Immature natural killer cell (primary cell): ENCODE measurements around the gene TCHP. TPM values are rescaled to one million over a fixed set of nuclear protein-coding genes. Genes with fewer than 3 reads are reported as not detected.
"Not testable (repeated sequence)": the region's sequence is repeated elsewhere in the genome, so short reads cannot be mapped to it uniquely, and the experiment has no call there.

Experiments used
- DNase-seq, 3 donors: peaks; one replicate each; pipeline ENCODE4 v3.0.0; 2022; ENCODE audit warnings: mixed read lengths in 1 of 3
- H3K27ac Mint-ChIP-seq, 6 donors: one replicate each; pipeline ENCODE4 v1.8.0; 2020; ENCODE audit warnings: mixed read lengths in 6 of 6, mild to moderate bottlenecking in 5 of 6, inconsistent platforms in 4 of 6, moderate library complexity in 3 of 6
- H3K27me3 Mint-ChIP-seq, 3 donors: one replicate each; pipeline ENCODE4 v1.8.0; 2020 to 2021; ENCODE audit warnings: low read depth in 3 of 3, mild to moderate bottlenecking in 3 of 3, mixed read lengths in 3 of 3, moderate library complexity in 3 of 3, inconsistent platforms in 1 of 3
- H3K36me3 Mint-ChIP-seq, 3 donors: one replicate each; pipeline ENCODE4 v1.8.0; 2020; ENCODE audit warnings: mixed read lengths in 3 of 3, inconsistent platforms in 2 of 3, mild to moderate bottlenecking in 2 of 3
- H3K4me1 Mint-ChIP-seq, 2 donors: one replicate each; pipeline ENCODE4 v1.8.0; 2020; ENCODE audit warnings: inconsistent platforms in 2 of 2, mild to moderate bottlenecking in 2 of 2, mixed read lengths in 2 of 2, moderate library complexity in 1 of 2
- H3K4me3 Mint-ChIP-seq, 5 donors: one replicate each; pipeline ENCODE4 v1.8.0; 2020; ENCODE audit warnings: mild to moderate bottlenecking in 5 of 5, mixed read lengths in 5 of 5, inconsistent platforms in 3 of 5, moderate library complexity in 3 of 5
- H3K9me3 Mint-ChIP-seq, 6 donors: one replicate each; pipeline ENCODE4 v1.8.0; 2020; ENCODE audit warnings: mild to moderate bottlenecking in 6 of 6, mixed read lengths in 6 of 6, inconsistent platforms in 4 of 6, moderate library complexity in 3 of 6
- polyA plus RNA-seq, 3 donors: library from polyadenylated mRNA; unstranded; fragments of 300-500 nt; fragmentation: Illumina TruSeq; gene quantifications; one replicate each; pipeline ENCODE4 v1.2.3, GENCODE V29; 2021

Gene TCHP
- polyA plus RNA-seq, 3 donors from 2014 or later: 2.9 to 22.8 (median 9.1) TPM

DNA sequence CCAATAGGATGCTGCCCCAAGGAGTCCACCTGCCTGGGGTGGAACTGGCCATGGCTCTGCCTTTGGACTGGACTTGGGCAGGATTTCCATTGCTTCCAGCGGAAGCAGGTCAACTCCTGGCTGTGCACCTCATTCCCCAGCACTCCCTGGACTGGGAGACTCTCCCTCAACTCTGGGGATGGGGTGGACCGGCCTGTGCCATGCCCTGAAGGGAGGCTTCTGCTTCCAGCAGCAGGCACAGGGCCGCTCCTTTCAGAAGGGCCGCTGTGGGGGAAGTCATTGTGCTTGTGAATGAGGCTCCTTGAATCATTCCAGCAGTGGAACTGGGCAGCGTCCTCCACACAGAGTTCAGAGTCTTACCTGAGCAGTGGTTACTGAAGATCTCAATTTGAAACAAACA lies 23.0 kb downstream of the TCHP start:
- H3K4me3 Mint-ChIP-seq: no peak overlapping the region
- H3K27me3 Mint-ChIP-seq: peaks cover 0 to 6% (median 1%) of the 10 kb centered on the region in 3 donors
- H3K9me3 Mint-ChIP-seq: no peaks in the 10 kb centered on the region
- peak overlapping the region in 1 of 6 donors; percentile 55 for H3K27ac Mint-ChIP-seq
- no peak for DNase-seq
- peaks cover 10 to 23% (median 16%) of the 10 kb centered on the region in 3 donors for H3K36me3 Mint-ChIP-seq
- peaks cover 0 to 4% of the 10 kb centered on the region in 2 donors for H3K4me1 Mint-ChIP-seq

DNA sequence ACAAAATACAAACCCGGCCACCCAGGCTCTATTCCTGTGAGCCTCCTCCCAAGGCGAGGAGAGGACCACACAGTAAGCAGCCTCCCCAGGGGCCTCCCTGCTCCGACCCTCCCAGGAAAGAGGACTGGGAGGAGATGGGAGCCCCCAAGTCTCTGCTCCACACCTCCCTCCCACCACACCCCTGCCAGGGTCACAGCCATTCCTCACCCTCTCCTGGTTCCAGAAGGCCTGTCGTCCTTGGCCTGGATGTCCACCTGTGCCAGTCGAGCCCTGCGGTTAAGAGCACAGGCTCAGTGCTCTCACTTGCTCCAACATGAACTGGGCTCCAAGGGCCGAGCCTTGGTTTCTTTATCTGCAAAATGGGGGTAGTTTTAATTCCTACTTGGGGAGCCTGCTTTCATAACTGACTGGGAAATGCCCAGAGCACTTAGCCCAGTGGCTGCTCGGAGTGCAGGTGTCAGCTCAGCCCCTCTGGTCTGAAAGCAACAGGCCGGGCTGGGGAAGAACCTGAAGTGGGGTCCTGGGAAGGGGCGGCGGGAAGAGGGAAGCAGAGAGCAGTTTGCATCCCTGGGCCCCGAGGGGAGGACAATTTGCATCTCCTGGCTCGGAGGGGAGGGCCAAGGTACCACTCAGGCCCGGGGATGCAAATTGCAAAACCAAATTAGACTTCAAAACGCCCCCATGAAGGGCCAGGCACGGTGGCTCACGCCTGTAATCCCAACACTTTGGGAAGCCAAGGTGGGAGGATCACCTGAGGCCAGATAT lies 23.6 kb downstream of the TCHP start:
- H3K4me1 Mint-ChIP-seq: peaks cover 0 to 4% of the 10 kb centered on the region in 2 donors
- H3K36me3 Mint-ChIP-seq: peaks cover 10 to 21% (median 15%) of the 10 kb centered on the region in 3 donors
- no peak overlapping the region for H3K4me3 Mint-ChIP-seq

DNA sequence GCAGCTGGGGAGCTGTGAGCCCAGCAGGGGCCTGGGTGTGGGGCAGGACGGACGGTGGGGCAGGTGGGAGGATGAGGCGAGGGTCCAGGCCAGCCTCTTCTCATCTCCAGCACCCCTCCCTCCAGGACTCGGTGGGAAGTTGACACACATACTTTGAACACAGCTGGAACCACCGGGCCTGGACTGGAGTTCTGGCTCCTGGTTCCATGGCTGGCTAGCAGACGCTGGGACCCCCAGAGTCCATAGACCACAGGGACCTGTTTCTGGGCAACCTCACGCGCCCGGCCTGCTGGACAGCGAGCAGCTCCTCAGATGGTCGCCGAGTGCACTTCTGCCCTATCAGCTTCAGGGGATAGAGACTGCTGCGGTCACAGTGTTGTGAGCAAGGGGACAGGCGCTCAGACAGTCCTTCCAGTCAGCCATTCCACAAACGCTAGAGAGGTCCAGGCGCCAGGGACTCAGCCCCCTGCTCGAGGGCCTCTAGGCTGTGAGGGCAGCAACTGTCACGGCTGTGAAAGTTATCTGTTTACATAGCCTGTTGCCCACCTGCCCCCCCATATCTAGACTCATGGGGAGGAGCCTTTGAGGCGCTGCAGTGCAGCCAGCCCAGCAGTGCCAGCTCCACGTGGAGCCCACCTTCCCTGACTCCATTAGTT lies 25.2 kb downstream of the TCHP start:
- Mint-ChIP-seq H3K27ac (peak overlapping the region in 2 of 6 donors; percentile 1 to 54), H3K4me1 (peaks cover 0 to 4% of the 10 kb centered on the region in 2 donors), H3K36me3 (peaks cover 8 to 13% (median 12%) of the 10 kb centered on the region in 3 donors), H3K27me3 (peaks cover 0 to 6% (median 1%) of the 10 kb centered on the region in 3 donors), H3K9me3 (no peaks in the 10 kb centered on the region), H3K4me3 (no peak overlapping the region)
- no peak for DNase-seq

More for the DNA sequence above, 23.6 kb downstream of the TCHP start:
- Mint-ChIP-seq H3K9me3 (no peaks in the 10 kb centered on the region), H3K27ac (no peak overlapping the region), H3K27me3 (peaks cover 0 to 6% (median 1%) of the 10 kb centered on the region in 3 donors)
- DNase-seq: no peak

DNA sequence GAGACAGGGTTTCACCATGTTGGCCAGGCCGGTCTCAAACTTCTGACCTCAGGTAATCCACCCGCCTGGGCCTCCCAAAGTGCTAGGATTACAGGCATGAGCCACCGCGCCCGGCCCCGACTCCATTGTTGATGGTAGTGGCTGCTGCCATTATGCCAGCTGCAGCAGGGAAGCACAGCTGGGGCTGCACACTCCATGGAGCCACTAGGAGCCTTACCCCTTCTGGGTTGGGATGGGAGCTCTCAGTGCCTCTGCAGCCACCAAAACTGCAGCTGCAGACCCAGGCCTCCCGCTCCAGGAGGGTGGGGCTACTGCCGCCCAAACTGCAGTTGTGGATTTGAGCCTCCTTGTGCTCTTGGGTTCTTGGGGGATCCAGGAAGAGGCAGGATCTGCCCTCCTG lies 25.9 kb downstream of the TCHP start:
- no peaks in the 10 kb centered on the region for H3K9me3 Mint-ChIP-seq
- H3K27me3 Mint-ChIP-seq: peaks cover 0 to 6% (median 1%) of the 10 kb centered on the region in 3 donors
- DNase-seq: no peak
- no peak overlapping the region for H3K27ac Mint-ChIP-seq
- peaks cover 0 to 4% of the 10 kb centered on the region in 2 donors for H3K4me1 Mint-ChIP-seq
- no peak overlapping the region for H3K4me3 Mint-ChIP-seq
- H3K36me3 Mint-ChIP-seq: peaks cover 7 to 10% (median 9%) of the 10 kb centered on the region in 3 donors

DNA sequence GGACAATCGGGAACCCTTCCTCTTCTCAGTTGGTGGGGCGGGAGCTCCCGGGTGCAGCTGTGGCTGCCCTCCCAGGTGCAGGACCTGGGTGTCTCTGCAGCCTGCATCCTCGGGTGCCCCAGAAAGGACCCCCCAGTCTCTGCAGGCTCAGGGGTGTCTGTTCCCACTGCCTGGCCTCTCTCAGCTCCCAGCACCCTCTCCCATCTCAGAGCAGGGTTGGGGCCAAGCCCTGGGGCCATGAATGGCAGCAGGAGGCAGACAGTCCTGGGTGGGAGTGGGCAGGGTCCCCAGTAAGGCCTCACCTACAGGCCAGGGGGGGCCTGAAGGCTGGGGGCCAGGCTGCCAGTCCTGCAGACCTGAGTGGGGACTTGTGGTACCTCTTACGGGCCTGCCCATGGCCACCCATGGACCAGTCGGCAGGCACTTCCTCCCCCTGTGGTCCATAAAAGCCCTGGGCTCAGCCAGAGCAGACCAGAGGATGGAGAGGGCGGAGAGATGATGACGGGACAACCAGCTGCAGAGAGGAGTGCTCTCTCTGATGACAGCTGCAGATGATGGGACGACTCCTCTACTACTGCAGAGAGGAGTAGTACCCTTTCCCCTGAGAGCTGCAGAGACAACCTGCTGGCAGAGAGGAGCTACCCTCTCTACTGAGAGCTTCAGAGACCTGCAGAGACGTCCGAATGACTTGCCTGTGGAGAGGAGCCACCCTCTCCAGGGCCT lies 26.6 kb downstream of the TCHP start:
- H3K4me3 Mint-ChIP-seq: no peak overlapping the region
- H3K27ac Mint-ChIP-seq: no peak overlapping the region
- no peak for DNase-seq
- H3K9me3 Mint-ChIP-seq: no peaks in the 10 kb centered on the region
- H3K27me3 Mint-ChIP-seq: peaks cover 0 to 6% (median 1%) of the 10 kb centered on the region in 3 donors
- H3K4me1 Mint-ChIP-seq: peaks cover 0 to 4% of the 10 kb centered on the region in 2 donors
- peaks cover 9 to 14% (median 11%) of the 10 kb centered on the region in 3 donors for H3K36me3 Mint-ChIP-seq

- Mint-ChIP-seq H3K36me3 (peaks cover 17 to 24% (median 20%) of the 10 kb centered on the region in 3 donors), H3K27ac (peak overlapping the region in 5 of 6 donors; percentile 22 to 89 (median 58)), H3K27me3 (peaks cover 0 to 6% (median 1%) of the 10 kb centered on the region in 3 donors), H3K9me3 (no peaks in the 10 kb centered on the region), H3K4me1 (peaks cover 0 to 4% of the 10 kb centered on the region in 2 donors), H3K4me3 (no peak overlapping the region)
- DNase-seq: peak; percentile 19 to 50 (median 29)
These were observed 27.5 kb downstream of the TCHP start for GRCh38 chr12:109927622-109928021.

GRCh38 chr12:109928058-109928656 lies 28.1 kb downstream of the TCHP start:
- Mint-ChIP-seq H3K27ac (peak overlapping the region in 2 of 6 donors; percentile 12 to 58), H3K27me3 (peaks cover 0 to 6% (median 1%) of the 10 kb centered on the region in 3 donors), H3K36me3 (peaks cover 17 to 28% (median 20%) of the 10 kb centered on the region in 3 donors), H3K4me1 (peaks cover 0 to 4% of the 10 kb centered on the region in 2 donors), H3K9me3 (no peaks in the 10 kb centered on the region), H3K4me3 (no peak overlapping the region)
- DNase-seq: no peak

DNA sequence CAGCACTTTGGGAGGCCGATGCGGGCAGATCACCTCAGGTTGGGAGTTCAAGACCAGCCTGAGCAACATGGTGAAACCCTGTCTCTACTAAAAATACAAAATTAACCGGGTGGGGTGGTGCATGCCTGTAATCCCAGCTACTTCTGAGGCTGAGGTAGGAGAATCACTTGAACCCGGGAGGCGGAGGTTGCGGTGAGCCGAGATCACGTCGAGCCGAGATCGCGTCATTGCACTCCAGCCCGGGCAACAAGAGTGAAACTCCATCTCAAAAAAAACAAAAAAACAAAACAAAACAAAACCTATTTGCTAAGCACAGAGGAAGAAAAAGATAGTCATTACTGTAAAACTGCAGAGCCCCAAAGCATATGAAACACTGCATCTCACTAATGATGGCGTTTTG lies 29.3 kb downstream of the TCHP start:
- peaks cover 23 to 36% (median 23%) of the 10 kb centered on the region in 3 donors for H3K36me3 Mint-ChIP-seq
- not testable (repeated sequence) for H3K4me3 Mint-ChIP-seq, DNase-seq, H3K27ac Mint-ChIP-seq, H3K27me3 Mint-ChIP-seq, H3K9me3 Mint-ChIP-seq, H3K4me1 Mint-ChIP-seq

DNA sequence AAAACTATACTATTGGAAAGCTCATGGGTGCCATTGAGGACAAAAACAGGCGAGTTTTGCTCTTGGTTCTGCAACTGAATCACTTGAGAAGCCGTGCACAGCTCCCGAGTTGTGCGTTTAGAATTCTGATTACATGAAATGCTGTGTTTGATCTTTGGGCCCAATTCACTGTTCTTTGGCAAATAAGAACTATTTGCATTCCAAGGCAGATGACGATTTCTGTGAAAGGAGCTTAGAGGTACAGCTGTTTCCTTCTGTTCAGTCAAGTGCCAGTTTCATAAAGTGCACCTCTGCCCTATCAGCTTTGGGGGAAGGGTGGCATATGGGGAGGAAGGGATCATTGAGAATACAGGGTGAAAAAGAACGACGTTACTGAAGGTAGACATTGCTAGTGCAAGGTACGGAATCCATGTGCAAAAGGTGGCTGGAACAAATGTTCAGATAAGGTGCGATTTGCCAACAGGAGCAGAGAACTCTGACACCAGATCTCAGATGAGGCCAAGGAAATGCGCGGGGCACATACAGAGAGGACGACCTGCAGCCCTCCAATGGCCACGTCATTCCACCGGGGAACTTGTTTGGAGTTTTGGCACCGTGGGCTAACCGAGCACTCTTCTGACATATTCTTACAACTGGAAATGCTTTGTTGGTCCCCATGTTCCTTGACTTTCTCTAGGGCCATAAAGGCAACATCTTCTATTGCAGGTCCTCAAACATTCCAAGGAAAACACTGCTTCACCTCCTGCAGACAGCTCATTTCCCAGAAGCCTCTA lies 30.1 kb downstream of the TCHP start:
- peak overlapping the region in 3 of 6 donors; percentile 3 to 47 (median 25) for H3K27ac Mint-ChIP-seq
- H3K27me3 Mint-ChIP-seq: peaks cover 0 to 4% (median 0%) of the 10 kb centered on the region in 3 donors
- H3K36me3 Mint-ChIP-seq: peaks cover 23 to 41% (median 25%) of the 10 kb centered on the region in 3 donors
- DNase-seq: no peak
- no peaks in the 10 kb centered on the region for H3K9me3 Mint-ChIP-seq
- H3K4me1 Mint-ChIP-seq: peaks cover 0 to 4% of the 10 kb centered on the region in 2 donors
- H3K4me3 Mint-ChIP-seq: no peak overlapping the region

DNA sequence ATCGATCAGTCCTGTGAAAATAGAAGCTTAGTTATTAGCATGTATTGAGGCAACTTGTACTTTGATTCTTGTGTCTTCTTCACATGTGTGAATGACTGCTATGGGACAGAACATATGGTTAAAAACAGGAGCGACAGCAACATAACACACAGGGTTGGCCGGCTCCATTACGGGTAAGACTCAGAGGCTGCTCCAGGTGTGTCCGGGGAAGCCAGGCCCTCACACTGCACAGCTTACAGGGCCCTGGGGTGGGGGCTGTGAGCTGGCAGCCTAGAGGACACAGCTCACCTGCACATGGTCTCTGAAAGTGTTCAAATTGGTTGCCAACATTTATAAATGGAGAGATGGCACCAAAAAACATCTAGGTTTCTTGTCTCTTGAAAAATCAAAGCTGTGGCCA lies 31.1 kb downstream of the TCHP start:
- Mint-ChIP-seq H3K4me1 (peaks cover 0 to 4% of the 10 kb centered on the region in 2 donors), H3K4me3 (no peak overlapping the region), H3K27ac (no peak overlapping the region), H3K9me3 (no peaks in the 10 kb centered on the region), H3K36me3 (peaks cover 28 to 48% (median 28%) of the 10 kb centered on the region in 3 donors), H3K27me3 (peaks cover 0 to 4% (median 0%) of the 10 kb centered on the region in 3 donors)
- no peak for DNase-seq

DNA sequence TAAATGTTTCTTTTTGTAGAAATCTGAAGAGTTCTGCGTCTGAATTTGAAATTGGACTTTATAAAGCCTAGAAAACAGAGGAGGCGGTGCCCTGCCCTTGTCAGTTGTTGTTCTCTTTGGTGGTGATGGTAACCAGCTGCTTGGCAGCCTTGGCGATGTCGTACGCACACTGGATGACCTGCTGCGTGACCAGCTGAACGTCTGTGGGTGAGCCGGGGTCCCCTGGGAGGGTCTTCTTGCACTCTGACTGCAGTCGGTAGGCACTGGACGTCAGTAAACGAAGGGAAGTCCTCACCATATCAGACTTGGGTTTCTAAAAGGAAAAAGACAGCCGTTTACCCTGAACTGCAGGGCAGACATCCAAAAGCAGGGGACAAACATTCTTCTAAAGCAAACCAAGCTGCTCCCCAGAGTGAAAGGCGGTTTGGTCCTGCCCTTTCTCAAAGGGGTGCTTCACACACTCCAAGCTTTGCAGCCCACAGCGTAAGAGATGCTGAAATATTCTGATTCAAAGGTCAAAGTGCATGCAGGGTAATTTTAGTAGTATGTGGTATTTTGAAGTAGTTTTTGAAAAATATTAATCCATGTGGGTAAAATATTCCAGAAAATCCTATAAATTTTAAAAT lies 32.9 kb downstream of the TCHP start:
- Mint-ChIP-seq H3K27me3 (peaks cover 0 to 2% (median 0%) of the 10 kb centered on the region in 3 donors), H3K4me1 (no peaks in the 10 kb centered on the region), H3K4me3 (no peak overlapping the region), H3K36me3 (peaks cover 31 to 59% (median 36%) of the 10 kb centered on the region in 3 donors), H3K27ac (no peak overlapping the region), H3K9me3 (no peaks in the 10 kb centered on the region)
- no peak for DNase-seq

DNA sequence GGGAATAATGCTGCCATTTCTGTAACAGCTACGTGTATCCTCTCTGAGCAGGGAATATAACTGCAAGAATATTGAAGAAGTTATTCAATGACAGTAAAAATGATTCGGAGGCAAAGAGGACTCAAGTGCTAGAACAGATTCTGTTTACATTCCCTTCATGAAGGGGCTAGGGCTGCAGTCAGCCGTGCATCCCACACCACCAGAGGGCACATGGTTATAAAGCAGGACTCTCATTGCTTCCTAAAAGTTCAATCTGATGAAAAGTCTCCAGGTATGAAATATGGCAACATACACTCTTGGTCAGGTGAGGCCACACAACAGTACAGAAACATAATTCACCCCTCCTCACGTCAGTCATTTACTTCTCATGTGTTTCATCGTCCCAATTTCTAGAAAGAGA lies 34.0 kb downstream of the TCHP start:
- H3K27ac Mint-ChIP-seq: peak overlapping the region in 2 of 6 donors; percentile 28 to 34

More for the DNA sequence above, 34.0 kb downstream of the TCHP start:
- no peak for DNase-seq
- Mint-ChIP-seq H3K27me3 (peaks cover 0 to 2% (median 0%) of the 10 kb centered on the region in 3 donors), H3K4me3 (no peak overlapping the region), H3K36me3 (peaks cover 34 to 66% (median 36%) of the 10 kb centered on the region in 3 donors), H3K4me1 (no peaks in the 10 kb centered on the region), H3K9me3 (no peaks in the 10 kb centered on the region)
